Measurements from ENCODE around the gene CNTNAP4.

The CNTNAP4 gene

DNA sequence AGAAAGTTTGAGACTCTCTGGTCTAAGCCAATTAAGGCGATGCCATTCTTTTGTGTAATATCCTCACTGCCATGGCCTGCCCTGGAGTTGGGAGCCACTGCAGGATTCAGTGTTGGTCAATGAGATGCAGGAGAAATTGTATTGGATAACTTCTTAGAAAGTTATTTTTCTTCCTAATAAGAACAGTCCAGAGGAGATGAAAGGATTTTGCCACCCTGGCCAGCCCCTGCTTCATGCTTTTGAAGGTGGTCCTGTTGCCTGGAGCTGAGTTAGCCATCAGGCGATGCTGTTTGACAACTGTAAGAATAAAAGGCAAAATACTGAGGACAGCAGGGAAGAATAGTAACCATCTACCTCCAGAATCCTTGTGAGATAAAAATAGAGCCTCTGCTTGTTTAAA is 35.4 kb upstream of the CNTNAP4 start:
- TF ChIP-seq, protein P1, sequence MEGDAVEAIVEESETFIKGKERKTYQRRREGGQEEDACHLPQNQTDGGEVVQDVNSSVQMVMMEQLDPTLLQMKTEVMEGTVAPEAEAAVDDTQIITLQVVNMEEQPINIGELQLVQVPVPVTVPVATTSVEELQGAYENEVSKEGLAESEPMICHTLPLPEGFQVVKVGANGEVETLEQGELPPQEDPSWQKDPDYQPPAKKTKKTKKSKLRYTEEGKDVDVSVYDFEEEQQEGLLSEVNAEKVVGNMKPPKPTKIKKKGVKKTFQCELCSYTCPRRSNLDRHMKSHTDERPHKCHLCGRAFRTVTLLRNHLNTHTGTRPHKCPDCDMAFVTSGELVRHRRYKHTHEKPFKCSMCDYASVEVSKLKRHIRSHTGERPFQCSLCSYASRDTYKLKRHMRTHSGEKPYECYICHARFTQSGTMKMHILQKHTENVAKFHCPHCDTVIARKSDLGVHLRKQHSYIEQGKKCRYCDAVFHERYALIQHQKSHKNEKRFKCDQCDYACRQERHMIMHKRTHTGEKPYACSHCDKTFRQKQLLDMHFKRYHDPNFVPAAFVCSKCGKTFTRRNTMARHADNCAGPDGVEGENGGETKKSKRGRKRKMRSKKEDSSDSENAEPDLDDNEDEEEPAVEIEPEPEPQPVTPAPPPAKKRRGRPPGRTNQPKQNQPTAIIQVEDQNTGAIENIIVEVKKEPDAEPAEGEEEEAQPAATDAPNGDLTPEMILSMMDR (conservative IDR thresholded peaks at IDR 0.05; ENCODE audit: control insufficient read depth, insufficient read depth, low read depth, low read length): no peak
- H3K4me3 ChIP-seq (ENCODE audit: control insufficient read depth, low read depth, low read length): no peak overlapping the region

DNA sequence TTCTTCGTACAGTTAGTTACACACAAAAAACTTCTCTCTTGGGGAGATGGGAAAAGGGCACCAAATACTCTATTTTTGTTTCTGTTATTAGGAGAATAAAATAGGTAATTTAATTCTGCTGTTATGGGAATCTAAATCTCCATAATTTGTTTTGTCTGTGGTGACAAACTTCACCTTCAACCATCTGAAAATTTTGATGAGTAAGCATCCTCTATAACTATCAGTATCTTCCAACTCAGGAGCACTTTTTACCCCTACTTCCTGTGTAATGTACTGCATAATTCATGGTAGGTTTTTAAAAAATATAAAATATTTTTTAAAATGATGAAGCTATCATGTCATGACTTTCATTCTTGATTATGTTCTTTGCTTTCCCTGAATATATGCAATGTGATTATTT is 33.6 kb upstream of the CNTNAP4 start:
- no peak for DNase-seq (ENCODE audit: low read depth)
- no peak overlapping the region for H3K4me3 ChIP-seq (ENCODE audit: control insufficient read depth, low read depth, low read length)
- TF ChIP-seq, protein P1 (conservative IDR thresholded peaks at IDR 0.05; ENCODE audit: control insufficient read depth, insufficient read depth, low read depth, low read length): no peak

More for the DNA sequence above, 35.4 kb upstream of the CNTNAP4 start:
- DNase-seq (ENCODE audit: low read depth): no peak

DNA sequence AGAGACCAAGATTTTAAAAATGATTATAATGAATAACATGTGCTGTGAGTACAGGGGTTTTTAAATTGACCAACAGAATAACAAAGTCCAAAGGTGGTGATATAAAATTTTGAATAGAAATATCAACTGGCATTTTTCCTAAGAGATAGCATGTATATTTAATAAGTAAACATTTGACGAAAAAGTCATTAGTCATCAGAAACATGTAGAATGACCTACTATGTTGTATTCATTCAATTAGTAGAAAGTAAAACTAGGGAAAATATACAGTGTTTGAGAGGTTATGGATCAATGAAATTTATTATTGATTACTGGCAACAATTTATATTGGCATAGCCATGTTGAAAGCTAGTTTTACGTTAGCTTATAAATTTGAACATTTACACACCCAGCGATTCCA is 30.6 kb upstream of the CNTNAP4 start:
- DNase-seq (ENCODE audit: low read depth): no peak
- TF ChIP-seq, protein P1 (conservative IDR thresholded peaks at IDR 0.05; ENCODE audit: control insufficient read depth, insufficient read depth, low read depth, low read length): no peak

DNA sequence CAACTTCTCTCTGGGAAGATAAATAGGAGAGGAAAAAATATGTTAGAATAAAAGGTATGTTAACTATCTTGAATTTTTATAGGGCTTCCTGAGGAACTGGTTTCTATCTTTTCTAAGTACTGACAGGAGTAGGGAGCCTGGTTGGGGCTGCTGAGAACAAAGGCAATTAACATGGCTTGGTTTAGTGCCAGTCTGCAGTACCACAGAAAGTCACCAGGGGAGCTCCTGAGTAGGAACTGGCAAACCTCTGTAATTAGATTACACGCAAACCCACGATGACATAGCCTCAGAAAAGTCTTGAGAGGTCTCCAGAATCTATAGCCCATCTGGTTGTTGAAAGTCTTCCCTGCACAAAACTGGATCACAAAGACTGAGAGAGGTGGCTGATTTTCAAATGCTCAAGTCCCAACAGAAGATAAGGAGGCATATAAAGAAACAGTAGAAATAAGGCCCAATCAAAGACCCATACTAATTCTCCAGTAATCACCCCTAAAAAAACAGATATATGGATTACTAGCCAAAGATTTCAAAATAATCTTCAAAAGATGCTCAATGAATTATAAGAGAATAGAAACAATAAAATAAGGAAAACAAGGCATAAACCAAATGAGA is 11.7 kb upstream of the CNTNAP4 start:
- DNase-seq (ENCODE audit: low read depth): peak; percentile 60
- no peak overlapping the region for H3K4me3 ChIP-seq (ENCODE audit: control insufficient read depth, low read depth, low read length)
- TF ChIP-seq, protein P1 (conservative IDR thresholded peaks at IDR 0.05; ENCODE audit: control insufficient read depth, insufficient read depth, low read depth, low read length): peak; percentile 72

More for the DNA sequence above, 30.6 kb upstream of the CNTNAP4 start:
- no peak overlapping the region for H3K4me3 ChIP-seq (ENCODE audit: control insufficient read depth, low read depth, low read length)

DNA sequence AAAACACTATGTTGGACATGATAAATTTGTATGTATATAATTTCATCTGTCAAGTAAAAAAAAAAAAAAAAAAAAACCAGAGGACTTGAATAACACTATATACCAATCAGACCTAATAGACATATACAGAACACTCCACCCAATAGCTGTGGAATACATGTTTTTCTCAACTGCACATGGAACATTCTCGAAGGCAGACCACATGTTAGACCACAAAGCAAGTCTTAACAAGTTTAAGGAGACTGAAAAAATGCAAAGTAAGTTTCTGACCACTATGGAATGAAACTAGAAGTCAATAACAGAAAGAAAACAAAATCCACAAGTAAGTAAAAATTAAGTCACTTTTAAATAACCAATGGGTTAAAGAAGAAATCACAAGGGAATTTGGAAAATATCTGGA is 8.4 kb upstream of the CNTNAP4 start:
- TF ChIP-seq, protein P1 (conservative IDR thresholded peaks at IDR 0.05; ENCODE audit: control insufficient read depth, insufficient read depth, low read depth, low read length): no peak
- no peak for DNase-seq (ENCODE audit: low read depth)
- H3K4me3 ChIP-seq (ENCODE audit: control insufficient read depth, low read depth, low read length): no peak overlapping the region

DNA sequence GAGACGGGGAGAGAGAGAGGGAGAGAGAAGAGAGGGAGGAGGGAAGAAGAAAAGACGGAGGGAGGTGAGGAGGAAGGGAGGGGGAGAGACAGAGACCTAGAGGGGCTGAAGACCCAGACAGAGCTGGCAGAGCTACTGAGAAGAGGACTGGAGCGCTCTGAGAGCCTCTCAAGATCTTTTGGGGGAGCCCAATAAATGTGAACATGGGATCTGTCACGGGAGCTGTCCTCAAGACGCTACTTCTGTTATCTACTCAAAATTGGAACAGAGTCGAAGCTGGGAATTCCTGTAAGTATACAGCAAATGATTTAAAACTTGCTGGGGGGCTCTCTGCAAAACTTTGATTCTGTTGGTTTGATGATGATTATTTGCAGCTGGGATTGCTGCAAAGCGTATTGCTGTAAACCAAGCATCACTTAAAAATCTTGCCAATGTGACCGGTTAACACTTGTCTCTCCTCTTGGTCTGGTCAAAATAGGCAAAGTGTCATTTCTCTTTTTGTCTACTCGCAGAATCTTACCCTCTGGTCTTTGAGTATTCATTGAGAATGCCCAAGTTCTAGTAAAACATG is 344 bp downstream of the CNTNAP4 start:
- no peak for DNase-seq (ENCODE audit: low read depth)
- TF ChIP-seq, protein P1 (conservative IDR thresholded peaks at IDR 0.05; ENCODE audit: control insufficient read depth, insufficient read depth, low read depth, low read length): no peak
- no peak overlapping the region for H3K4me3 ChIP-seq (ENCODE audit: control insufficient read depth, low read depth, low read length)

All from fibroblast of mammary gland (primary cell).